GM23338 (cell line): ENCODE measurements around the gene CDCA7.

Experiments used
- CREB1 ChIP-seq: fragments of 250-450 bp; sonication (Bioruptor Pico); IDR thresholded peaks from 2 replicates; pipeline ENCODE4 v1.5.0; 2020; ENCODE audit warnings: low read depth, mild to moderate bottlenecking, moderate library complexity
- EZH2 ChIP-seq: fragments of 200-600 bp; sonication (generic); IDR thresholded peaks from one replicate; pipeline ENCODE4 v1.8.0; 2017; ENCODE audit warnings: antibody characterized with exemption, mild to moderate bottlenecking, low read depth; ENCODE audit not compliant: unreplicated experiment
- EZH2phosphoT487 ChIP-seq: fragments of 200-600 bp; sonication (generic); IDR thresholded peaks from one replicate; pipeline ENCODE4 v1.8.1; 2018; ENCODE audit warnings: antibody characterized with exemption; ENCODE audit not compliant: unreplicated experiment
- JUNB ChIP-seq: IDR thresholded peaks from one replicate; pipeline ENCODE4 v1.6.1; 2016; ENCODE audit warnings: antibody characterized with exemption; ENCODE audit not compliant: unreplicated experiment
- NANOG ChIP-seq: IDR thresholded peaks from 2 replicates; pipeline ENCODE4 v1.6.1; 2016; ENCODE audit warnings: antibody characterized with exemption, borderline replicate concordance
- POLR2AphosphoS5 ChIP-seq: IDR thresholded peaks from 2 replicates; pipeline ENCODE4 v1.6.1; 2016; ENCODE audit warnings: antibody characterized with exemption, low read depth
- ZNF331 ChIP-seq: fragments of 250-450 bp; sonication (Bioruptor Pico); IDR thresholded peaks from 2 replicates; pipeline ENCODE4 v1.5.0; 2020; ENCODE audit warnings: low read depth, mild to moderate bottlenecking, moderate library complexity
- TF ChIP-seq, protein P1 (sequence below), 2 experiments: fragments of 200-600 bp in 1 of 2; sonication (generic) in 1 of 2; conservative IDR thresholded peaks; 2 replicates each; pipeline versions ENCODE4 v1.5.1 to v1.6.1; 2016 to 2017; ENCODE audit warnings: antibody characterized with exemption in 2 of 2, low read depth in 2 of 2, mild to moderate bottlenecking in 2 of 2, moderate library complexity in 1 of 2
- TF ChIP-seq, protein P2 (sequence below): IDR thresholded peaks from one replicate; pipeline ENCODE4 v1.6.1; 2018; ENCODE audit warnings: antibody characterized with exemption; ENCODE audit not compliant: unreplicated experiment
- TF ChIP-seq, protein P3 (sequence below): IDR thresholded peaks from 2 replicates; pipeline ENCODE4 v1.6.1; 2016; ENCODE audit warnings: antibody characterized with exemption

DNA sequence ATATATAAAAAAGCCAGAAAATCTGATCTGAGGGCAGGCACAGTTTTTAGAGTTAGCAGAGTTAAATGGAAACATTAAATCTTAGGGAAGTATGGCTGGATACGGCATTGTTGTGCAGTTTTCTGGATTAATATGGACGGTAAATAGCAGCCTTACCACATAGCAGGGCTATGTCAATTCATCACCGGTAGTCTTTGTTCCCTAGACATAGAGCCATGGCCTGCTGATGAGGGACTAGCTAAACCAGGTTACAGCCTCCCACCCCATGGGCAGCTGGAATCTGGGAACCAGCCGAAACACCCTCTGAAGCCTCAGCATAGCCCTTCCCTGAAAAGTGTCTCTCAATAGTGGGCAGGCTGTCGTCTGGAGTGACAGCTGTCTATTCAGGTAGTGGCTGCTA, 32.4 kb downstream of the CDCA7 start:
- TF ChIP-seq, protein P1, sequence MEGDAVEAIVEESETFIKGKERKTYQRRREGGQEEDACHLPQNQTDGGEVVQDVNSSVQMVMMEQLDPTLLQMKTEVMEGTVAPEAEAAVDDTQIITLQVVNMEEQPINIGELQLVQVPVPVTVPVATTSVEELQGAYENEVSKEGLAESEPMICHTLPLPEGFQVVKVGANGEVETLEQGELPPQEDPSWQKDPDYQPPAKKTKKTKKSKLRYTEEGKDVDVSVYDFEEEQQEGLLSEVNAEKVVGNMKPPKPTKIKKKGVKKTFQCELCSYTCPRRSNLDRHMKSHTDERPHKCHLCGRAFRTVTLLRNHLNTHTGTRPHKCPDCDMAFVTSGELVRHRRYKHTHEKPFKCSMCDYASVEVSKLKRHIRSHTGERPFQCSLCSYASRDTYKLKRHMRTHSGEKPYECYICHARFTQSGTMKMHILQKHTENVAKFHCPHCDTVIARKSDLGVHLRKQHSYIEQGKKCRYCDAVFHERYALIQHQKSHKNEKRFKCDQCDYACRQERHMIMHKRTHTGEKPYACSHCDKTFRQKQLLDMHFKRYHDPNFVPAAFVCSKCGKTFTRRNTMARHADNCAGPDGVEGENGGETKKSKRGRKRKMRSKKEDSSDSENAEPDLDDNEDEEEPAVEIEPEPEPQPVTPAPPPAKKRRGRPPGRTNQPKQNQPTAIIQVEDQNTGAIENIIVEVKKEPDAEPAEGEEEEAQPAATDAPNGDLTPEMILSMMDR (conservative IDR thresholded peaks at IDR 0.05; ENCODE audit: low read depth in 2 of 2) = no peak
- TF ChIP-seq, protein P2, sequence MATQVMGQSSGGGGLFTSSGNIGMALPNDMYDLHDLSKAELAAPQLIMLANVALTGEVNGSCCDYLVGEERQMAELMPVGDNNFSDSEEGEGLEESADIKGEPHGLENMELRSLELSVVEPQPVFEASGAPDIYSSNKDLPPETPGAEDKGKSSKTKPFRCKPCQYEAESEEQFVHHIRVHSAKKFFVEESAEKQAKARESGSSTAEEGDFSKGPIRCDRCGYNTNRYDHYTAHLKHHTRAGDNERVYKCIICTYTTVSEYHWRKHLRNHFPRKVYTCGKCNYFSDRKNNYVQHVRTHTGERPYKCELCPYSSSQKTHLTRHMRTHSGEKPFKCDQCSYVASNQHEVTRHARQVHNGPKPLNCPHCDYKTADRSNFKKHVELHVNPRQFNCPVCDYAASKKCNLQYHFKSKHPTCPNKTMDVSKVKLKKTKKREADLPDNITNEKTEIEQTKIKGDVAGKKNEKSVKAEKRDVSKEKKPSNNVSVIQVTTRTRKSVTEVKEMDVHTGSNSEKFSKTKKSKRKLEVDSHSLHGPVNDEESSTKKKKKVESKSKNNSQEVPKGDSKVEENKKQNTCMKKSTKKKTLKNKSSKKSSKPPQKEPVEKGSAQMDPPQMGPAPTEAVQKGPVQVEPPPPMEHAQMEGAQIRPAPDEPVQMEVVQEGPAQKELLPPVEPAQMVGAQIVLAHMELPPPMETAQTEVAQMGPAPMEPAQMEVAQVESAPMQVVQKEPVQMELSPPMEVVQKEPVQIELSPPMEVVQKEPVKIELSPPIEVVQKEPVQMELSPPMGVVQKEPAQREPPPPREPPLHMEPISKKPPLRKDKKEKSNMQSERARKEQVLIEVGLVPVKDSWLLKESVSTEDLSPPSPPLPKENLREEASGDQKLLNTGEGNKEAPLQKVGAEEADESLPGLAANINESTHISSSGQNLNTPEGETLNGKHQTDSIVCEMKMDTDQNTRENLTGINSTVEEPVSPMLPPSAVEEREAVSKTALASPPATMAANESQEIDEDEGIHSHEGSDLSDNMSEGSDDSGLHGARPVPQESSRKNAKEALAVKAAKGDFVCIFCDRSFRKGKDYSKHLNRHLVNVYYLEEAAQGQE = no peak
- no peak for TF ChIP-seq EZH2
- no peak for TF ChIP-seq EZH2phosphoT487
- TF ChIP-seq POLR2AphosphoS5 = no peak
- TF ChIP-seq, protein P3, sequence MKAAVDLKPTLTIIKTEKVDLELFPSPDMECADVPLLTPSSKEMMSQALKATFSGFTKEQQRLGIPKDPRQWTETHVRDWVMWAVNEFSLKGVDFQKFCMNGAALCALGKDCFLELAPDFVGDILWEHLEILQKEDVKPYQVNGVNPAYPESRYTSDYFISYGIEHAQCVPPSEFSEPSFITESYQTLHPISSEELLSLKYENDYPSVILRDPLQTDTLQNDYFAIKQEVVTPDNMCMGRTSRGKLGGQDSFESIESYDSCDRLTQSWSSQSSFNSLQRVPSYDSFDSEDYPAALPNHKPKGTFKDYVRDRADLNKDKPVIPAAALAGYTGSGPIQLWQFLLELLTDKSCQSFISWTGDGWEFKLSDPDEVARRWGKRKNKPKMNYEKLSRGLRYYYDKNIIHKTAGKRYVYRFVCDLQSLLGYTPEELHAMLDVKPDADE = no peak
- no peak for TF ChIP-seq CREB1 (CRISPR knock-in tag)
- no peak for TF ChIP-seq ZNF331 (CRISPR knock-in tag)
- TF ChIP-seq NANOG = no peak
- no peak for TF ChIP-seq JUNB
